Suppressor macrophage (primary cell): Measurements from ENCODE around the gene PPP6C.
"Not testable (repeated sequence)": the region's sequence is repeated elsewhere in the genome, so short reads cannot be mapped to it uniquely, and the experiment has no call there.

ENCODE experiments used
- DNase-seq, 4 experiments: peaks; one replicate each; pipeline ENCODE4 v3.0.0-alpha.2; 2020 to 2022

Gene PPP6C

GRCh38 chr9:125181756-125182155, 7.8 kb downstream of the PPP6C start:
- not testable (repeated sequence) for DNase-seq

- no peak for DNase-seq
These were observed 8.7 kb downstream of the PPP6C start for GRCh38 chr9:125180876-125181275.

GRCh38 chr9:125179776-125180175, 9.8 kb downstream of the PPP6C start:
- DNase-seq, result not testable (repeated sequence)

- no peak for DNase-seq
These were observed 11.7 kb downstream of the PPP6C start for GRCh38 chr9:125177888-125178287.

GRCh38 chr9:125176636-125177035, 13.0 kb downstream of the PPP6C start:
- DNase-seq, result no peak

- peak; percentile 2 to 38 (median 27) for DNase-seq
These were observed 17.4 kb downstream of the PPP6C start for GRCh38 chr9:125172031-125172755.

GRCh38 chr9:125169895-125170294, 19.7 kb downstream of the PPP6C start:
- DNase-seq, result no peak

- DNase-seq, result no peak
These were observed 22.8 kb downstream of the PPP6C start for GRCh38 chr9:125166762-125167161.

- DNase-seq, result not testable (repeated sequence)
These were observed 26.7 kb downstream of the PPP6C start for GRCh38 chr9:125162891-125163290.

- DNase-seq, result no peak
These were observed 28.2 kb downstream of the PPP6C start for GRCh38 chr9:125161284-125161918.

- DNase-seq, result no peak
These were observed 28.9 kb downstream of the PPP6C start for GRCh38 chr9:125160750-125161149.

GRCh38 chr9:125156551-125156950, 33.1 kb downstream of the PPP6C start:
- DNase-seq, result no peak

- DNase-seq, result no peak
These were observed 35.8 kb downstream of the PPP6C start for GRCh38 chr9:125153712-125154367.

GRCh38 chr9:125151730-125152129, 37.9 kb downstream of the PPP6C start:
- DNase-seq, result no peak

- no peak for DNase-seq
These were observed 39.0 kb downstream of the PPP6C start for GRCh38 chr9:125150349-125151245.

- no peak for DNase-seq
These were observed 42.1 kb downstream of the PPP6C start for GRCh38 chr9:125147401-125147951.

- no peak for DNase-seq
These were observed 43.4 kb downstream of the PPP6C start for GRCh38 chr9:125146247-125146646.

GRCh38 chr9:125145425-125145824, 44.2 kb downstream of the PPP6C start:
- no peak for DNase-seq

- DNase-seq, result peak; percentile 98 to 99 (median 99)
These were observed 46.1 kb downstream of the PPP6C start, which contains the start of gene SCAI for GRCh38 chr9:125143377-125144090. SCAI (minus strand) TSS chr9:125143528; CDS start chr9:125143437, 91 bp downstream.

GRCh38 chr9:125142560-125143376, 46.8 kb downstream of the PPP6C start:
- peak in 2 of 4 experiments; percentile 4 to 29 for DNase-seq

GRCh38 chr9:125141751-125142150, 47.9 kb downstream of the PPP6C start:
- no peak for DNase-seq
